Calu3 (cell line): Measurements from ENCODE around the gene CCDC146. TPM values are rescaled to one million over a fixed set of nuclear protein-coding genes. Genes with fewer than 3 reads are reported as not detected.

Source experiments
- BruUV-seq: library from RNA; stranded (reverse); fragments of 400-500 nt; replicated peaks from 2 replicates; lab custom pipeline; 2021; lab: Mats Ljungman, UMichigan
- CTCF ChIA-PET: fragments of 300-600 bp; sonication (Branson Sonifier 250); formaldehyde crosslinking; loops from one replicate; lab custom pipeline; 2022; ENCODE audit warnings: antibody characterized with exemption; lab: Charles Lee
- DNase-seq: peaks from one replicate; pipeline ENCODE4 v3.0.0; 2022
- H3K27ac Mint-ChIP-seq: one replicate; pipeline ENCODE4 v1.8.0; 2022; ENCODE audit warnings: mixed read lengths; ENCODE audit not compliant: unreplicated experiment
- H3K27me3 Mint-ChIP-seq: one replicate; pipeline ENCODE4 v1.8.0; 2022; ENCODE audit warnings: mixed read lengths; ENCODE audit not compliant: unreplicated experiment
- H3K36me3 Mint-ChIP-seq: one replicate; pipeline ENCODE4 v1.8.0; 2022; ENCODE audit warnings: mild to moderate bottlenecking, moderate library complexity, mixed read lengths; ENCODE audit not compliant: insufficient read depth, unreplicated experiment
- H3K4me1 Mint-ChIP-seq: one replicate; pipeline ENCODE4 v1.8.0; 2022; ENCODE audit warnings: mild to moderate bottlenecking, low read depth, mixed read lengths; ENCODE audit not compliant: unreplicated experiment
- H3K4me3 Mint-ChIP-seq: one replicate; pipeline ENCODE4 v1.8.0; 2022; ENCODE audit warnings: mild to moderate bottlenecking, low read depth, moderate library complexity, mixed read lengths; ENCODE audit not compliant: unreplicated experiment
- H3K9me3 Mint-ChIP-seq: one replicate; pipeline ENCODE4 v1.8.0; 2022; ENCODE audit warnings: low read depth, mixed read lengths; ENCODE audit not compliant: unreplicated experiment
- CTCF ChIP-seq: fragments of 200-600 bp; IDR thresholded peaks from one replicate; pipeline ENCODE4 v1.8.0; 2022; ENCODE audit warnings: antibody characterized with exemption; ENCODE audit not compliant: unreplicated experiment
- intact Hi-C: fragments of 100-400 bp; cut with micrococcal nuclease; formaldehyde crosslinking; loops from one replicate; pipeline ENCODE4 v1.10.0; 2022; ENCODE audit not compliant: unreplicated experiment
- total RNA-seq: library from RNA; stranded (reverse); gene quantifications from 2 replicates; pipeline ENCODE4 v1.2.3, GENCODE V29; 2022

The CCDC146 gene
- total RNA-seq, 1 experiment from 2014 or later = 8.8 TPM

GRCh38 chr7:77258593-77258992, 136.2 kb downstream of the CCDC146 start:
- H3K27me3 Mint-ChIP-seq = no peaks in the 10 kb centered on the region
- no peak overlapping the region for H3K4me3 Mint-ChIP-seq
- no TSS peak for BruUV-seq
- DNase-seq = no peak
- H3K27ac Mint-ChIP-seq = no peak overlapping the region
- CTCF ChIA-PET = no interaction called here
- no peaks in the 10 kb centered on the region for H3K4me1 Mint-ChIP-seq
- H3K9me3 Mint-ChIP-seq = no peaks in the 10 kb centered on the region
- TF ChIP-seq CTCF = no peak
- intact Hi-C loops = no loop called here
- H3K36me3 Mint-ChIP-seq = no peaks in the 10 kb centered on the region

GRCh38 chr7:77262316-77262715, 139.9 kb downstream of the CCDC146 start:
- no peaks in the 10 kb centered on the region for H3K9me3 Mint-ChIP-seq
- no peak overlapping the region for H3K27ac Mint-ChIP-seq
- BruUV-seq = no TSS peak
- H3K27me3 Mint-ChIP-seq = no peaks in the 10 kb centered on the region
- intact Hi-C loops = no loop called here
- DNase-seq = no peak
- H3K4me1 Mint-ChIP-seq = no peaks in the 10 kb centered on the region
- no peak for TF ChIP-seq CTCF
- CTCF ChIA-PET = no interaction called here
- H3K4me3 Mint-ChIP-seq = no peak overlapping the region
- no peaks in the 10 kb centered on the region for H3K36me3 Mint-ChIP-seq

GRCh38 chr7:77265666-77266065, 143.3 kb downstream of the CCDC146 start:
- intact Hi-C loops = no loop called here
- no peaks in the 10 kb centered on the region for H3K36me3 Mint-ChIP-seq
- DNase-seq = no peak
- CTCF ChIA-PET = interaction anchor here (0.7 kb wide), 1 partner anchor 22 kb away, joined by 3 read pairs; no protein-coding TSS in a partner anchor
- no peaks in the 10 kb centered on the region for H3K27me3 Mint-ChIP-seq
- no TSS peak for BruUV-seq
- no peak for TF ChIP-seq CTCF
- no peaks in the 10 kb centered on the region for H3K4me1 Mint-ChIP-seq
- H3K27ac Mint-ChIP-seq = no peak overlapping the region
- no peak overlapping the region for H3K4me3 Mint-ChIP-seq
- peaks cover 3% of the 10 kb centered on the region for H3K9me3 Mint-ChIP-seq

GRCh38 chr7:77266291-77266794, 143.9 kb downstream of the CCDC146 start:
- no TSS peak for BruUV-seq
- H3K4me1 Mint-ChIP-seq = no peaks in the 10 kb centered on the region
- no peak for TF ChIP-seq CTCF
- H3K9me3 Mint-ChIP-seq = peaks cover 3% of the 10 kb centered on the region
- no peak overlapping the region for H3K4me3 Mint-ChIP-seq
- CTCF ChIA-PET = interaction anchor here (0.7 kb wide), 1 partner anchor 43 kb away, joined by 4 read pairs; no protein-coding TSS in a partner anchor
- no peaks in the 10 kb centered on the region for H3K36me3 Mint-ChIP-seq
- intact Hi-C loops = no loop called here
- H3K27ac Mint-ChIP-seq = no peak overlapping the region
- H3K27me3 Mint-ChIP-seq = no peaks in the 10 kb centered on the region
- DNase-seq = no peak
